GM21381 (cell line): ENCODE results near the gene POLR3A.

Source experiments
- ATAC-seq: cut with Tn5 transposase; IDR thresholded peaks from one replicate; pipeline ENCODE4 v1.9.1; 2021; ENCODE audit warnings: mild to moderate bottlenecking, moderate library complexity; ENCODE audit not compliant: unreplicated experiment

The POLR3A gene

DNA sequence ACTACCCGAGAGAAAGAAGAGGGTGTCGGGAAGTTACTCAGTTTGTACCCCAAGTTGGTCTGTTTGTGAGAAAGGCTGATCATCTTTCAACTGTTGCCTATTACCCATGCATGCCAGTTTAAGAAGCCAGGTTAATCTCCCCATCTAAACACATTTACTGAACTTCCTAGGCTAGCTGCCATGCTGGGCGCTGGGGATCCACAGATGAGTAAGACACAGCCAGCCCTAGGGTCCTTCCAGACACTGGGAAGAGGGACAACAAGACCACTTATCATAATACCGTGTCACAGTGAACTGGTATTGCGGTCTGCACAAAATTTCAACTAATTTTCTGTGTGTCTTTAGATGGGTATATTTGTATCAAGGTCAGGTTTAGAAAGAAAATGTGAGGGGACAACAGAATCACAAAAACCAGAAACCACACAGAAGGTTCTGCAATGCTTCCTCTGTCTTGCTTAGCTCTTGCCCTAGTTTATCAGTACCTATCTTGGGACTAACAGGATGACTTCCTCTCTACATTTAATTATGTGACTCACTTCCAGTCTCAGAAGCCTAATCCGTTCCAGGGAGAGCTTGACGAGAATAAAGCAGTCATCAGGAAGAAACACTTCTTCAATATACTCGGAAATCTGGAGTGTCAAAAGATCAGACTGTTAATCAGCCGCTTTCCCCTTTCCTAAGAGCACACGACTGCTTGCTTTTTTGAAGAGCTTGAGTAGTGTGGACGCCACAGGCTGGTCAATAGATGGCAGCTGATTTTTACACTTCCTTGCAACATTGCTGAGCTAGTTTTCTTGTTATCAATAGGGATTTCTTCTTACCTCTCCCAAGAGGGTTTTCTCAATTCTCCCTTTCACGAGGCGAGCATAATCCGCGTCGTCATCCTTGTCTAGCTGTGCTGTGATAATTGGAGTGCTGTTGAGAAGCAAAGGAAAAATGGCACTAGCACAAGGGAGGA is 45.7 kb downstream of the POLR3A start:
- ATAC-seq = no peak

DNA sequence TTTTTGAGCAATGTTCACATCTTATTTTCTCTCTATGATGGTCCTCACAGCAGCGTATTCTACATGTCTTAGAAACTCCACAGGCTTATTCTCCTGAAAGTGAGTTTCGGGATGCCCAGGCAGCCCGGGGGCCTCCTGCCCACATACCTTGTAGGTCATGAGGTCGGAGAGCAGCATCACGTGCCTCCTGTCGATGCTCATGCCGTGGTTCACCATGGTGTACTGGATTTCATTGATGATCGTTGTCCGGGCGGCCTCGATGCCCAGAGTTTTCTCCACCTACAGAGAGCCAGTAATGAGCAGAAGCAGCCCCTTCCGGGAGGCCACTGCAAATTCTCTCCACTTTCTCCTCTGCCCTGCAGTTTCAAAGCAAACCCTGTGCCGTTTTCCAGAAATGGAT is 48.0 kb downstream of the POLR3A start:
- ATAC-seq = no peak

DNA sequence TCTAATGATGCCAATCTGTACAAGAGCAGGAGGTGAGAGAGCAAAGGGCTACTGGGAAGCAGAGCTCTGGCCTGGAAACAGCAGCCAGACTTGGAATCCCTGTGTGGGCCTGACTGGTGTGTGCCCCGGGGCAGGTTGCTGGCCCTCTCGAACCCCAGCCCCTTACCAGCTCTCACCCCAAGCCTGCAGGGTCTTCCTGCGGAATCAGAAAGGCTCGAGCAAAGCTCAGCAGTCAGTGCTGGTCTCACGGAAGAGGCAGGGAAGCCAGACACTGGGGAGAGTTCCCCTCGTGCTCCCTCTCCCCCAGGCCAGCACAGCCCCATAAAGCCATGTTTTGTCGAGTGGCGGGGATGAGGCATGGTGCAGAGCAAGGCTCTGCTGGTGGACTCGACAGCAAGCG is 50.1 kb downstream of the POLR3A start:
- no peak for ATAC-seq

DNA sequence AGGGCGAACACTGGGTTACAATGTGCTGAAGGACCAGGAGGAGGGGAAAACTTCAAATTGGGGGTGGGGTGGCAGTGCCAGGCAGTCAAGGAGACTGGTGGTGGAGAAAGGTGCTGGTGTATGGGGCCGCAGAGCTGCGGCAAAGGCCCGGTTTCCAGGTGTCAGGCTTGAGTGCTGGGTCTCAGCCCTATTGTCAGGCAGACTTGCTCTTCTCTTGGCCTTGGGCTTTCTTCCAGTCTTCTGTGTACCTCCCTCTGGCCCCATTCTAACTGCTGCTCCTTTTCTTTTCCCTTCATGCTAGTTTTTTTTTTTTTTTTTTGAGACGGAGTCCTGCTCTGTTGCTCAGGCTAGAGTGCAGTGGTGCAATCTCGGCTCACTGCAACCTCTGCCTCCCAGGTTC is 51.0 kb downstream of the POLR3A start:
- ATAC-seq = no peak

DNA sequence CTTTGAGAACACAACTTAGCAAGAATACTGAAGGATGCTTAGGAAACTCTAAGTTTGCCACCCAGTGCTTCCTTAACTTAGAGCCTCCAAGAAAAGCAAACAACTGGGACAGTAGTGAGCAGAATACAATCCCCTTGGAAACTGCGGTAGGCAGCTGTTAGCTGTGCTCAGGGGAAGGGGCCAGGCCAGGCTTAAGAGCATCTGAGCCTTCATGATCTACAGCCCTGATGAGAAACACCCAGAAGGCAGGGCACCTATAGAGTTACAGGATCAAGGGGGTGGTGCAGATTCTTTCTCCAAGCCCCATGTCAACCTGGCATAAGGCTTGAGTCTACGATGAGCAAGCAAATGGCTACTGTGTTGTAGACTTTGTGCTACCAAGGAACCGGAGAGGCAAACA is 51.4 kb downstream of the POLR3A start:
- no peak for ATAC-seq

DNA sequence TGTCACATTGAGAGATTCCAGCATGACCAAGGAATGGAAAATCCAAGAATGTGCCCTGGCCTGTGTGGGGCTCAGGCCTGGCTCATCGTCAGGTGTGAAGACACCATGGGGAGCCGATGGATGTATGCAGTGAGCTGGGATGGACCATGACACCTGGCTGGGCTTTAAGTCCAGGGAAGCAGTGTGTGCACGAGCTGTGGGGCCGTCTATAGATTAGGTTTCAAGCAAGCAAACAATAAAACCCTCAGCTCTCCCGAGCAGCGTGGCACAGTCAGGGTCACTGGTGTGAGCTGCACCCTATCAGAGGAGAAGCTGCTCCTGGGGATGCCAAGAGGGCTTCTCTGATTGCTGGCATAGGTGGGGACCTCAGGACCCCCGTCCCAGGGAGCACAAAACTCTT is 52.3 kb downstream of the POLR3A start:
- no peak for ATAC-seq

DNA sequence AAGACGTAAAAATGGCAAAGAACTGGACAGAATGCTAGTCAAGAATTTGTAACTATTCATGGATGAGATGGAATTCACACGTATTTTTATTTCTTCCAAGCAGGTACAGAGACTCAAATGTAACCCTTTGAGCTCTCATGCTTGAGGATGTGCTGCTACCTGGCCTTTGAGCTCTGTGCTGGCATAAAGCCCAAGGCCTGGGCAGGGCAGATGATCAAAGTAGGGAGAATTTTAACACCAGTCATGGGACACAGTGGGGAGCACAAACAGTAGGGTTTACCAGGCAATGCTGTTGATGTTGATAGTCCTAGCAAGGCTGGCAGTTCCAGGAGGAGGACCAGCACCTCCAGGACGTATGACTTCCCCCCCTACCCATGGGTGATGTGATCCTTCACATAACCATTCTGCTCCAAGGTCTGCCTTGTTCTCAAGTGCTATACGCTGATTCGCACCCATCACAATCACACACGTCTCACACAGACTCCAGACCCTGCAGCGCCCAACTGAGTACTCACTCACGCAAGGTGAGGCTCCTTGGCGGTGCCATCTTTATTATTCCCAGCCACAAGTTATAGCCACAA is 54.1 kb downstream of the POLR3A start:
- no peak for ATAC-seq

DNA sequence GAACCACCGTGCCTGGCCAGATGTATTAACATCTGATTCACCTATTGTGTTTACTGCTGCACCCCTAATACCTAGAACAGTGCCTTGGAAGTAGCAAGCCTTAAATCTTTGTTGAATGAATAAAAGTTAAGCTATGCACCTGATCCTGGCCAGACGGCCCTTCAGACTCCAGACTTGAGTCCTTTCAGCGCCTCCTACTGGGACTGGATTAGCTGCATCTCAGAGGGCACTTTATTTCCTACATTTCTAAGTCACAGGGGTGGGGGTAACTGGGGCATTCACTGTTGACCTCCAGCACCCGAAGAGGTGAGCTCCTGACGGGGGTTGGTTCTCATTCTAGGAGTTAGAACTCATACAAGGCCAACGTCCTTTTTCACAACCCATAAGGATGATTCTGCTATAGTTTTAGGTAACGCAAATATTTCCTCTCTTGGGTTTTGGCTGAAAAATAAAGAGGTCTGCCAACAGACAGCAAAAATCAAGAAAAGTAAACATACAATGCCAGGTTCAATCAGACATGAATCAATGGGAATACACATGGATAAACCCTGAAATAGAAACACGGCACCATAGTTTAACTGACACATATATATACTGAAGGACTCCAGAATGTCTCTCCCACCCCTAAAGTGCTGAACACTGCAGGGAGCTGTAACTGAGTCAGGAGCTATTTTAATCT is 54.8 kb downstream of the POLR3A start:
- ATAC-seq = no peak

DNA sequence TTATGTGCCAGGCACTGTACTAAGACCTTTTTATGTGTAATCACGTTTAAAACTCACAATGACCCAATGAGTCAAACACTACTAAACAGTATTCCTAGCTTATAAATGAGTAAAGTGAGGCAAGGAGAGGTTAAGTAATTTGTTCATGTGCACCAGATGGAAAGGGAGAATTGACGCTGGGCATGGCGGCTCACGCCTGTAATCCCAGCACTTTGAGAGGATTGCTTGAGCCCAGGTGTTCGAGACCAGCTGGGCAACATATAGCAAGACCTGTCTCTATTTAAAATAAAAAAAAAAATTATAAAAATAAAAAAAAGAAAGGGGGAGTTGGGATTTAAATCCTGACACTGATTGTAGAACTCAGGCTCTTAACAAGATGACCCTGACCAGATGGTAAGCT is 56.0 kb downstream of the POLR3A start:
- ATAC-seq = no peak

DNA sequence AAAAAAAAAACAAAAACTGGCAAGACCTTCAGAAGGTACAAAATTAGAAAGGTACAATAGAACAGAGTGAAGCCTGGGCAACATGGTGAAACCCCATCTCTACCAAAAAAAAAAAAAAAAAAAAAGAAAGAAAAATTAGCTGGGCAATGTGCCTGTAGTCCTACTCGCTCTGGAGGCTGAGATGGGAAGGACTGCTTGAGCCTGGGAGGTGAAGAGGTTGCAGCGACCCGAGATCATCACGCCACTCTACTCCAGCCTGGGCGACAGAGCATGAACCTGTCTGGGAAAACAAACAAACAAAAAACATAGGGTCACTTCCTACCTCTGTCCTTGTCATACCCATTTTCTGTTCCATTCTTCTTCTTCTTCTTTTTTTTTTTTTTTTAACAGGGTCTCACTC is 57.2 kb downstream of the POLR3A start:
- no peak for ATAC-seq

DNA sequence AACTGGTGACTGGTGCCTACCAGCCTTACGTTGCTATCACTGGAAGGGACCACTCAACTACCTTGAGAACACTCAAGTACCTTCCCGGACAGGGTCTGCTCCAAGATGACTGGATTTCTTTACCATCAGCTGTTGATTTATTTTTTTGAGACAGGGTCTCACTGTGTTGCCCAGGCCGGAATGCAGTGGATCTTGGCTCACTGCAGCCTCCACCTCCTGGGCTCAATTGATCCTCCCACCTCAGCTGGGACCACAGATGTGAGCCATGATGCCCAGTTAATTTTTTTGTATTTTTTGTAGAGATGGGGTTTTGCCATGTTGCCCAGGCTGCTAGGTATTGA is 57.5 kb downstream of the POLR3A start:
- ATAC-seq = no peak

DNA sequence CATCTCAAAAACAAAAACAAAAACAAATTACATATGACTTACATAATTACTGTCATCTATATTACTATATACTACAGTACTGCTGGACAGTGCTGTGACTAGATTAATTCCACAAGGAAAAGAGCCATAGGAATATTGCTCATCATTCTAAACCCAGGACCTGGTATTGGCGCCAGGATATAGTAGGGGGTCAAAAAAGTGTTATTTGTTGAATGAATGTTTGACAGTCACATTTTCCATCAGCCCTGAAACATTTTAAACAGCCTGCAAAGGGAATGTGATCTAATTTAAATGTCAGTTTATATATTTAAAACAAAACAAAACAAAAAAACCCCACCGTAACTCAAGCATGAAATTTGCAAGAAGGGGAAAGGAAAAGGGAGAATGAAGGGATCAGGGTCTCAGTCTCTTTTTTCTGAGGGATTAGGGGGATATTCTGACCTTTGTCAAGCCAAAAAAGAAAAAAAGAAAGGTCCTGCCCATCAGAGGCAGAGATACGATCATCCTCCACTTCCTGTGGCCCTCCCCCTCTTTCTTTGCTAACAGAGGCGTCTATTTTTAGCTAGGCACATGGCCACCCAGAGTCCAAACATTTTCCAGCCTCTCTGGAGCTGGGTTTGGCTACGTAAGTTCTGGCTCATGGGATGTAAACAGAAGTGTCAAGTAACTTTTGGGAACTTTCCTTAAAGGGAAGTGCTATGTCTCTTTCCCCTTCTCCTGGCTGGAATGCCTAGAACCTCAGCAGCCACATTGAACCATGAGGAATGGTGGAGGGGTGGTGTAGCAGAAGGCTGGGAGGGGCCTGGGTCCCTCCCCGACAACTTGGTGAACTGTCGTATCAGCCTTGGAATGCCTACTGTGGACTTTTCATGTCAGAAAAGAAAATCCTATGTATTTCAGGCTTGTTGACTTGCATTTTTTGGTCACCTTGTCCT is 58.2 kb downstream of the POLR3A start:
- ATAC-seq = no peak

DNA sequence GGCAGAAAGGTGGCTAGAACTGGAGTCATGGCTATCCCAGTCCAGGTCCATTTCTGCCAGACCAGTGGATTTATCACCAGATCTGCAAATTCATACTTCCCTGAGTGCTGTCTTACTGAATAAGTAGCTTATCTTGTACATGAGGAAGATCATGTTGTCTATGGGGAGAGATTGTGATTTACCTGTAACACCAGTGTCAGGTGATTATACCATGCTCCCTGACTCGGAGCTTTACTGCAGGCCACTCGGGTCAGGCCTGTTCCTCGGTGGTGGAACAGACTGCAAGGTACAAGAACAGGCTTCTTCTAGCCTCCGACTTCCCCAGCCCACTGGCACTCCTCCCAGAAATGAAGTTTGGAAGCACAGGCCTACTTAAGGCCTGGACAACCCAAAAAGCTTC is 60.2 kb downstream of the POLR3A start:
- no peak for ATAC-seq

DNA sequence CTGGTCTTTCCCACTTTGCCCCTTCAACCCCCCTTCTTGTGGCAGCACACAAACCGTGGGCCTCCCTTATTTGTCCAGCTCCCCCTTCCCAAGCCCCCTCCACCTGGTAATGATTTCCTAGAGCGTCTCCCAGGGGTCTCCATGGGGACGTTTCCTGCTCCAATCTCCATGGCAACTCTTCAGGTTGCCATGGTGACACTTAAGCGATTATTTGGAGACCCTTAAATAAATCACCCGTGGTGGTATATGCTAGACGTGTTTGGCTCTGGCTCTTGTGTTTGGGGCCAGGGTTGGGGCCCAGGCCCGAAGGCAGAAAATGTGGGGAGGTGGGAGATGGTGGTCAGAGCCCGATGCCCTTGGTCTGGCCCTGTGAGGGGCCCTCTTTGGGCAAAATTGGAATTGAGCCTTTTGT is 61.7 kb downstream of the POLR3A start:
- no peak for ATAC-seq

DNA sequence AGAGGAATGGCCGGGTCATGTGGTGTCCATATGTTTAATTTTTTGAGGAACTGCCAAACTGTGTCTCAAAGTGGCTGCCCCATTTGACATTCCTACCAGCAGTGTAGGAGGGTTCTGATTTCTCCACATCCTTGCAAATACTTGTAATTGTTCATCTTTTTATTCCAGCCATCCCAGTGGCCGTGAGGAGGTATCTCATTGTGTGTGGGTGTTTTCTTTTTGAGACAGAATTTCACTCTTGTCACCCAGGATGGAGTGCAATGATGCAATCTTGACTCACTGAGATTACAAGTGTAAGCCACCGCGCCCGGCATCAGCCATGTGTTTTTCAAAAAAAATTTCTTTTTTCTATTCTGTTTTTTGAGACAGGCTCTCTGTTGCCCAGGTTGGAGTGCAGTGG is 64.0 kb downstream of the POLR3A start:
- no peak for ATAC-seq

DNA sequence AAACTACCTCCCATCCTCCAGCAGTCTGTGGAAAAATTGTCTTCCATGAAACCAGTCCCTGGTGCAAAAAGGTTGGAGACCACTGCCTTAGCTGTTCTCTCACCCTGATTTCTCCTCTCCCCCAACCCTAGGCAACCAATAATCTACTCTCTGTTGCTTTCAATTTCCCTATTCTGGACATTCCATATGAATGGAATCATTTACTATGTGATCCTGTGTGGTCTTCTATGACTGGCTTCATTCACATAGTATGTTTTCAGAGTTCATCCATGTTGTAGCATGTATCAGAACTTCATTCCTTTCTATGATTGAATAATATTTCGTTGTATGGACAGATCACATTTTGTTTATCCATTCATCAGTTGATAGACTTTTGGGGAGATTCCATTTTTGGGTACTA is 64.5 kb downstream of the POLR3A start:
- ATAC-seq = no peak

DNA sequence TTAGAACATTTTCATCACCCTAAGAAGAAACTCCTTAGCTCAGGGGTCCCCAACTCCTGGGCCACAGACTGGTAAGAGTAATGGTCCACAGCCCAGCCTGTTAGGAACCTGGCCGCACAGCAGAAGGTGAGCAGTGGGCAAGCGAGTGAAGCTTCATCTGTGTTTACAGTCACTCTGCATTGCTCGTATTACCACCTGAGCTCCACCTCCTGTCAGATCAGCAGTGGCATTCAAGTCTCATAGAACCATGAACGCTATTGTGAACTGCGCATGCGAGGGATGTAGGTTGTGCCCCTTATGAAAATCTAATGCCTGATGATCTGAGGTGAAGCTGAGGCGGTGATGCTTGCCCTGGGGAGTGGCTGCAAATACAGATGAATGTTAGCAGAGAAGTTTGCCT is 65.4 kb downstream of the POLR3A start:
- ATAC-seq = no peak

DNA sequence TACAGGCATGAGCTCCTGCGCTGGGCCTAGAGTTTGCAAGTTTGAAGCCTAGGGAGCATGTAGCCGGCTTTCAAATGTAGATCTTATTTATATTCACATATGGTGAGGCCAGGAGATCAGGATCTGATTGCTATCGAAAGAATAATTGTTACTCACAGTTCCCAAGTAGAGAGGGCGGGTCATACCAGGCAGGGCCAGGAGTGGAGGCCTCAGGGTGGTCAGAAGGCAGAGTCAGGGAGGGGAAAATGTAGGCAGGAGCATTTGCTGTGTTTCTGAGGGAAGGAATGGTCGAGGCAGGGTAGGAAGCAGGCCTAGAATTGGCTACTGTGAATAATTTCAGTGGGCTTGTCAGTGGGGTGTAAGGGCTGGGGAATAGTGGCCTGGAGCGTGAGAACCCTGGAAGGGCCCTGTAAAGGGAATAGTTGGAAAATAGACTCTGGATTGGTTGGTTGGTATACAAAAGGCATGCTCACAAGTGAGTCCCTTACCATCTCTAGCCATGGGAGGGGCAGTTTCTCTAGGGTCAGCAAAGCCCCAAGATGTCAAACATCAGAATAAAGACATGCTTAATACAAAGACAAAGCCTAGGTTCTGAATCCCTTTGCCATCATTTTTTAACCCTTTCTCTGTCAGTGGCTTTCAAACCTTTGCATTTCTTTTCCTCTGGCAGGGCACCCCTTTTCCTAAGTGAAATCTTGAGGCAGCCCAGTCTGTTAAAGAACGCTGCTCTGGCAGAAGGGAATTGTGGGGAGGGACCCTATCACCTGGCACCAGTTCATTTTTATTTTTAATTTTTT is 66.8 kb downstream of the POLR3A start:
- ATAC-seq = no peak

DNA sequence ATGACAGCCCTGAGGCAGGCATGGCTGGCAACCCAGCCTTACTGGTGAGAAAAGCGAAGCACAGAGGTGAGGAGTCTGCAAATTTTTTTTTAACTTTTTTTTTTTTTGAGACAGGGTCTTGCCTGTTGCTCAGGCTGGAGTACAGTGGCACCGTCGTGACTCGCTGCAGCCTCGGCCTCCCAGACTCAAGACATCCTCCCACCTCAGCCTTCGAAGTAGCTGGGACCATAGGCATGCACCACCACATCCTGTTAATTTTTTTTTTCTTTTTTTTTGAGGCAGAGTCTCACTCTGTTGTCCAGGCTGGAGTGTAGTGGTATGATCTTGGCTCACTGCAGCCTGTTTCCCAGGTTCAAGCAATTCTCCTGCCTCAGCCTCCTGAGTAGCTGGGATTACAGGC is 67.6 kb downstream of the POLR3A start:
- ATAC-seq = no peak

DNA sequence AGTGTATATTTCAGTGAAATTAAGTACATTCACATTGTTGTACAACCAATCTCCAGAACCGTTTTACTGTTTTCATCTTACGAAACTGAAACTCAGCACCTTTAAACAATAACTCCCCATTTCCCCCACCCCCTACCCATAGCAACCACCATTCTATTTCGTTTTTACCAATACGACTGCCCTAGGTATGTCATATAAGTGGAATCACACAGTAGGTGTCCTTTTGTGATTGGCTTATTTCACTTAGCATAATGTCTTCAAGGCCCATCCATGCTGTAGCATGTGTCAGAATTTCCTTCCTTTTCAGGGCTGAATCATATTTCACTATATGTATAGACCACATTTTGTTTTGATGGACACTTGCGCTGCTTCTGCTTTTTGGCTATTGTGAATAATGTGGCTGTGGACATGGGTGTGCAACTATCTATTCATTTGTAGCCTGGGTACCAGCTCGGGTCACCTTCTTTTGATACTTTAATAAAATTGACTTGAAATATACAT is 68.4 kb downstream of the POLR3A start:
- ATAC-seq = no peak
